ENCODE data around the gene GRAMD2B.

GRAMD2B gene

DNA sequence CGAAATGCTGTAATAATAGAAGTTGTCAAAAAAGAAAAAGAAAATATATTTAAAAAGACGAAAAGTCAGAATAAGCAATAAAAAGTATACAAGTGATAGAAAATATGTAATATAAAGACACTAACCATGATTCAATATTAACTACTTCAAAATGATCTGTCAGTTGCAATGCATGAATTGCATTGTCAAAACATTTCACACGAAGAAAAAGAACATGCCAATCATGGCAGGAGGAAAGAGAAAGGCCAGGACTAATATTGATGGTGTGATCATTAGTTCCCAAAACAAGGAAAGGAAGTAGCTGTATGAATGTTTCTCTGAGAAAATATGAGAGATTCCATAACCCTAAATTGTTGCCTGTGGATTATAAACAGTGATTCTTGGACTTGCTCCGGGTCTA lies 7.4 kb upstream of the GRAMD2B start:
- TF ChIP-seq, protein P1, sequence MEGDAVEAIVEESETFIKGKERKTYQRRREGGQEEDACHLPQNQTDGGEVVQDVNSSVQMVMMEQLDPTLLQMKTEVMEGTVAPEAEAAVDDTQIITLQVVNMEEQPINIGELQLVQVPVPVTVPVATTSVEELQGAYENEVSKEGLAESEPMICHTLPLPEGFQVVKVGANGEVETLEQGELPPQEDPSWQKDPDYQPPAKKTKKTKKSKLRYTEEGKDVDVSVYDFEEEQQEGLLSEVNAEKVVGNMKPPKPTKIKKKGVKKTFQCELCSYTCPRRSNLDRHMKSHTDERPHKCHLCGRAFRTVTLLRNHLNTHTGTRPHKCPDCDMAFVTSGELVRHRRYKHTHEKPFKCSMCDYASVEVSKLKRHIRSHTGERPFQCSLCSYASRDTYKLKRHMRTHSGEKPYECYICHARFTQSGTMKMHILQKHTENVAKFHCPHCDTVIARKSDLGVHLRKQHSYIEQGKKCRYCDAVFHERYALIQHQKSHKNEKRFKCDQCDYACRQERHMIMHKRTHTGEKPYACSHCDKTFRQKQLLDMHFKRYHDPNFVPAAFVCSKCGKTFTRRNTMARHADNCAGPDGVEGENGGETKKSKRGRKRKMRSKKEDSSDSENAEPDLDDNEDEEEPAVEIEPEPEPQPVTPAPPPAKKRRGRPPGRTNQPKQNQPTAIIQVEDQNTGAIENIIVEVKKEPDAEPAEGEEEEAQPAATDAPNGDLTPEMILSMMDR (conservative IDR thresholded peaks at IDR 0.05) = no peak
- H3K27ac ChIP-seq = no peak overlapping the region

- TF ChIP-seq, protein P1 (conservative IDR thresholded peaks at IDR 0.05) = no peak
- H3K27ac ChIP-seq = no peak overlapping the region
Measured at GRCh38 chr5:126416266-126416925, 6.8 kb upstream of the GRAMD2B start.

DNA sequence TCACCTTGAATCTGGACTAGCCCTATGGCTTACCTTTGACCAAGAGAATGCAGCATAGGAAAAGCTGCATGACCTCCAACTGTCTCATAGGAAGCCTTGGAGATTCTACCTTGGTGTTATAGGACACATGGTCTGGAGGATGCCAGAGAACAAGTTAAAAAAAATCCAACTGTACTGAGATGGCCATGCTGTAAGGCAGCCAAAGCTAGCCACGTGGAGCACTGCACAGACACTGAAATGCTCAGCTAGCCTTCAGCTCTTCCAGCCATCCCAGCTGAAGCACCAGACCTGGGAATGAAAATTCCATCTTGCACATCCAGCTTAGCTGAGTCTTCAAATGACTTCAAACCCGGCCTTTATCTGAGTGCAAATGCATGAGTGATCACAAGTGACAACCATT lies 6.0 kb upstream of the GRAMD2B start:
- H3K27ac ChIP-seq = no peak overlapping the region
- TF ChIP-seq, protein P1 (conservative IDR thresholded peaks at IDR 0.05) = no peak

DNA sequence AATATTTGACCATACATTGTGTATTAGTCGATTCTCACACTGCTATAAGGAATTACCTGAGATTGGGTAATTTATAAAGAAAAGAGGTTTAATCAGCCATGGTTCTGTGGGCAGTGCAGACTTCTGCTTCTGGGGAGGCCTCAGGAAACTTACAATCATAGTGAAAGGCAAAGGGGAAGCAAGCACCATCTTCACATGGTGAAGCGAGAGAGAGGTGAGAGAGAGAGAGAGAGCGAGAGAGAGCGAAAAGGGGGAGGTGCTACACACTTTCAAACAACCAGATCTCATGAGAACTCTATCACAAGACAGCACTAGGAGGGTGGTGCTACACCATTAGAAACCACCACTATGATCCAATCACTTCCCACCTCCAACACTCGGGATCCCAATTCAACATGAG lies 4.1 kb upstream of the GRAMD2B start:
- TF ChIP-seq, protein P1 (conservative IDR thresholded peaks at IDR 0.05) = no peak
- no peak overlapping the region for H3K27ac ChIP-seq

- TF ChIP-seq, protein P1 (conservative IDR thresholded peaks at IDR 0.05) = no peak
Measured at GRCh38 chr5:126428421-126428820, 5.2 kb downstream of the GRAMD2B start.

DNA sequence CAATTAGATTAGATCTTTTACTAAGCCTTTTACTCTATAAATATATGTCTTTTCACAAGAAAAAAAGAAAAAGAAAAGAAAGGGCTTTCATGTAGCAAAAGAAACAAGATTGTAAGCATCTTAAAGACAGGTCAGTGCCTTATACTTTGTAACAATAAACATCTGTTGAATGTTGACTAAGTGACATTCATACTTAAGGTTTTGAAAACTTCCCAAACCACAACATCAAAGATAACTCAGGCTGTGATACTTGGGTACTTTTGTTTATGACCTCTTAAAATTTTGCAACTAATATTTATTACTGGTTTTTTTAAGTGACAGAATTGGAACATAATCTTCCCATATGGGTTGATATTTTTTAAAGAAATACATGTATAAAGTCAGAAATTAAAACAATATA lies 7.4 kb downstream of the GRAMD2B start:
- TF ChIP-seq, protein P1 (conservative IDR thresholded peaks at IDR 0.05) = no peak

More at GRCh38 chr5:126428421-126428820, 5.2 kb downstream of the GRAMD2B start:
- no peak overlapping the region for H3K27ac ChIP-seq

GRCh38 chr5:126433701-126434100 lies 10.5 kb downstream of the GRAMD2B start:
- TF ChIP-seq, protein P1 (conservative IDR thresholded peaks at IDR 0.05) = no peak
- H3K27ac ChIP-seq = no peak overlapping the region

More for the DNA sequence above, 7.4 kb downstream of the GRAMD2B start:
- no peak overlapping the region for H3K27ac ChIP-seq

Measured in VCaP (cell line).